SK-N-SH (cell line): ENCODE measurements around the gene PRICKLE2. TPM values are rescaled to one million over a fixed set of nuclear protein-coding genes. Genes with fewer than 3 reads are reported as not detected.

Experiments used
- CTCF ChIA-PET: fragments of 300-600, 350-600 bp; formaldehyde crosslinking; extraction: SDS; loops from one replicate; lab custom pipeline; 2021; lab: Yijun Ruan, JAX
- POLR2A ChIA-PET: fragments of 350-600 bp; sonication (Branson Sonifier 250); formaldehyde crosslinking; extraction: SDS; loops from one replicate; lab custom pipeline; 2020; ENCODE audit warnings: antibody characterized with exemption, inconsistent platforms; lab: Yijun Ruan, JAX
- DNase-seq: peaks from one replicate; pipeline ENCODE4 v3.0.0; 2012
- H2AFZ ChIP-seq: fragments of 200-600 bp; sonication (generic); 2 replicates; pipeline ENCODE4 v1.8.1; 2016; ENCODE audit warnings: antibody characterized with exemption, mild to moderate bottlenecking, low read depth
- H3F3A ChIP-seq: fragments of 200-600 bp; sonication (generic); replicated peaks from 2 replicates; pipeline ENCODE3; 2016; ENCODE audit warnings: antibody characterized with exemption, mild to moderate bottlenecking; ENCODE audit not compliant: insufficient read depth
- H3K27ac ChIP-seq, 2 experiments: fragments of 200-500 bp in 1 of 2; fragments of 200-600 bp in 1 of 2; sonication (Bioruptor generic) in 1 of 2; sonication (generic), shearing (Covaris generic) in 1 of 2; 2 replicates each; pipeline versions ENCODE4 v1.5.1 to v1.6.1; 2014 to 2016; ENCODE audit warnings: low read depth in 2 of 2, inconsistent platforms in 1 of 2, low read length in 1 of 2, mild to moderate bottlenecking in 1 of 2, mixed read lengths in 1 of 2
- H3K27me3 ChIP-seq: fragments of 200-600 bp; sonication (generic), shearing (Covaris generic); 2 replicates; pipeline ENCODE4 v1.6.1; 2016; ENCODE audit warnings: mixed run types; ENCODE audit not compliant: insufficient read depth
- H3K36me3 ChIP-seq, 2 experiments: fragments of 200-500 bp in 1 of 2; fragments of 200-600 bp in 1 of 2; sonication (Bioruptor generic) in 1 of 2; sonication (generic) in 1 of 2; replicated peaks in 1 of 2; 2 replicates each; pipeline versions ENCODE3 to v1.5.1; 2014 to 2016; ENCODE audit warnings: low read length in 1 of 2, mild to moderate bottlenecking in 1 of 2; ENCODE audit not compliant: insufficient read depth in 2 of 2, control insufficient read depth in 1 of 2
- H3K4me1 ChIP-seq, 2 experiments: fragments of 200-500 bp in 1 of 2; fragments of 200-600 bp in 1 of 2; sonication (Bioruptor generic) in 1 of 2; sonication (generic), shearing (Covaris generic) in 1 of 2; 2 replicates each; pipeline versions ENCODE4 v1.5.1 to v1.6.1; 2014 to 2016; ENCODE audit warnings: low read depth in 1 of 2, low read length in 1 of 2, mixed run types in 1 of 2; ENCODE audit not compliant: insufficient read depth in 2 of 2, control insufficient read depth in 1 of 2
- H3K4me2 ChIP-seq: fragments of 200-600 bp; sonication (generic), shearing (Covaris generic); 2 replicates; pipeline ENCODE4 v1.6.1; 2017; ENCODE audit warnings: mixed run types
- H3K4me3 ChIP-seq, 2 experiments: fragments of 200-500 bp in 1 of 2; fragments of 200-600 bp in 1 of 2; sonication (Bioruptor generic) in 1 of 2; sonication (generic), shearing (Covaris generic) in 1 of 2; 2 replicates each; pipeline versions ENCODE4 v1.5.1 to v1.8.1; 2014 to 2016; ENCODE audit warnings: low read depth in 2 of 2, inconsistent platforms in 1 of 2, low read length in 1 of 2, mild to moderate bottlenecking in 1 of 2, mixed read lengths in 1 of 2, moderate library complexity in 1 of 2
- H3K79me2 ChIP-seq: fragments of 200-600 bp; sonication (generic); 2 replicates; pipeline ENCODE4 v1.8.1; 2017; ENCODE audit warnings: mild to moderate bottlenecking; ENCODE audit not compliant: insufficient read depth
- H3K9ac ChIP-seq: fragments of 200-600 bp; sonication (generic); 2 replicates; pipeline ENCODE4 v1.6.1; 2017; ENCODE audit warnings: mixed run types
- H3K9me2 ChIP-seq: fragments of 200-600 bp; sonication (generic); 2 replicates; pipeline ENCODE4 v1.6.1; 2017; ENCODE audit warnings: mixed run types
- H3K9me3 ChIP-seq: fragments of 200-600 bp; sonication (generic); 2 replicates; pipeline ENCODE4 v1.6.1; 2017; ENCODE audit warnings: mixed run types, mild to moderate bottlenecking, moderate library complexity
- H4K20me1 ChIP-seq: fragments of 200-600 bp; sonication (generic); 2 replicates; pipeline ENCODE4 v1.6.1; 2017; ENCODE audit warnings: mild to moderate bottlenecking, mixed run types; ENCODE audit not compliant: insufficient read depth
- CTCF ChIP-seq: fragments of 200-600 bp; sonication (generic); IDR thresholded peaks from 2 replicates; pipeline ENCODE4 v1.6.1; 2017; ENCODE audit warnings: antibody characterized with exemption, mild to moderate bottlenecking, moderate library complexity
- ELF1 ChIP-seq: IDR thresholded peaks from 2 replicates; pipeline ENCODE4 v1.4.0; 2012
- EZH2phosphoT487 ChIP-seq: fragments of 200-600 bp; sonication (generic); IDR thresholded peaks from 2 replicates; pipeline ENCODE4 v1.6.1; 2017; ENCODE audit warnings: low read depth, mixed run types, mild to moderate bottlenecking, antibody characterized with exemption, moderate library complexity, borderline replicate concordance
- FOSL2 ChIP-seq: IDR thresholded peaks from 2 replicates; pipeline ENCODE4 v1.4.0; 2012; ENCODE audit warnings: low read depth, mild to moderate bottlenecking, moderate library complexity, borderline replicate concordance
- FOXJ3 ChIP-seq: sonication (generic); formaldehyde crosslinking; IDR thresholded peaks from 2 replicates; pipeline ENCODE4 v1.5.1; 2020; ENCODE audit warnings: mild to moderate bottlenecking, missing genetic modification reagents
- FOXM1 ChIP-seq: IDR thresholded peaks from 2 replicates; pipeline ENCODE4 v1.4.0; 2012; ENCODE audit warnings: low read depth, mild to moderate bottlenecking
- GATA2 ChIP-seq: sonication (generic); formaldehyde crosslinking; IDR thresholded peaks from 2 replicates; pipeline ENCODE4 v1.5.0; 2020; ENCODE audit warnings: mild to moderate bottlenecking, missing genetic modification reagents
- IRF3 ChIP-seq: fragments of 150-350 bp; IDR thresholded peaks from 2 replicates; pipeline ENCODE4 v1.6.1; 2016; ENCODE audit warnings: mild to moderate bottlenecking, low read depth, low read length
- JUND ChIP-seq: IDR thresholded peaks from 2 replicates; pipeline ENCODE4 v1.4.0; 2012
- NFIC ChIP-seq: IDR thresholded peaks from 2 replicates; pipeline ENCODE4 v1.4.0; 2012; ENCODE audit warnings: borderline replicate concordance
- RAD21 ChIP-seq: IDR thresholded peaks from 2 replicates; pipeline ENCODE4 v1.6.1; 2012; ENCODE audit warnings: mild to moderate bottlenecking, low read length
- SIN3A ChIP-seq: IDR thresholded peaks from 2 replicates; pipeline ENCODE4 v1.6.1; 2012; ENCODE audit warnings: low read depth, mild to moderate bottlenecking, low read length, moderate library complexity, borderline replicate concordance
- SMC3 ChIP-seq: IDR thresholded peaks from 2 replicates; pipeline ENCODE4 v1.6.1; 2012; ENCODE audit warnings: low read depth, low read length, improper control_type of control experiment
- TAF1 ChIP-seq: IDR thresholded peaks from 2 replicates; pipeline ENCODE4 v1.6.1; 2012; ENCODE audit warnings: low read depth, mild to moderate bottlenecking, low read length, moderate library complexity, borderline replicate concordance
- USF1 ChIP-seq: IDR thresholded peaks from 2 replicates; pipeline ENCODE4 v1.4.0; 2012; ENCODE audit warnings: low read depth, borderline replicate concordance
- WGBS: methylation state at CpG from one replicate; pipeline ENCODE4 v1.1.6; 2017; ENCODE audit warnings: low lambda C conversion rate; 5-methylcytosine and 5-hydroxymethylcytosine counted together
- polyA plus RNA-seq, 3 experiments: library from polyadenylated mRNA; depleted of rRNA; stranded (reverse); fragments of >200 nt; gene quantifications; 2 replicates each; pipeline ENCODE4 v1.2.3, GENCODE V29; 2012
- TF ChIP-seq, protein P1 (sequence below): IDR thresholded peaks from 2 replicates; pipeline ENCODE4 v1.4.0; 2012; ENCODE audit warnings: low read depth

PRICKLE2 gene
- polyA plus RNA-seq, 1 of the 3 experiments (the other 2 are of a cell fraction): 0.67 TPM

DNA sequence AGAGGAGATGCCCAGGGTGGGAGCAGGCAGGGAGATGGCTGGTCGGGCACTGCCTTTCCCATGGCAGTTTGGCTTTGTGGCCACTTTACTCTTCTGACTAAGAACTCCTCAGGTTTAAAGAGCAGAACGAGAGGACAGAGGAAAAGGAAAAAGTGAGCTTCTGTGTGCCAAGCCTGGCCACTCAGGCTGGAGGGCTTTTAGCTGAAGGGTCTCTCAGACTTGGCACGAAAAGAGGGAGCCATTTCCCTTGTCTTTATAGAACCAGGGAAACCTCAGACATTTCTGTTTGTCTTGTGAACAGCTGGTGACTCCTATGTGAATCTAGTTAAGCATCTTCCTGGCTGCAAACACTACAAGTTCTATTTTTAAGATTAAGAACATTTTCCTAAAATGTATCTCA lies 178.7 kb downstream of the PRICKLE2 start:
- Histone ChIP-seq H3K27me3 (no peaks in the 10 kb centered on the region), H3K79me2 (no peaks in the 10 kb centered on the region), H3K4me3 (no peak overlapping the region), H3K9ac (no peak overlapping the region), H4K20me1 (no peaks in the 10 kb centered on the region), H3K27ac (no peak overlapping the region), H3K9me3 (no peaks in the 10 kb centered on the region), H3K4me1 (no peaks in the 10 kb centered on the region), H2AFZ (no peak overlapping the region), H3K4me2 (no peak overlapping the region), H3F3A (no peaks in the 10 kb centered on the region), H3K36me3 (no peaks in the 10 kb centered on the region), H3K9me2 (no peaks in the 10 kb centered on the region)
- ChIA-PET CTCF (interaction anchor here (0.7 kb wide), 1 partner anchor 16 kb away, joined by 3 read pairs; no protein-coding TSS in a partner anchor), POLR2A (no interaction called here)
- TF ChIP-seq ELF1: no peak
- no peak for TF ChIP-seq FOSL2
- TF ChIP-seq IRF3: no peak
- TF ChIP-seq USF1: no peak
- no peak for TF ChIP-seq EZH2phosphoT487
- no peak for TF ChIP-seq TAF1
- TF ChIP-seq FOXJ3 (CRISPR knock-in tag): no peak
- TF ChIP-seq, protein P1, sequence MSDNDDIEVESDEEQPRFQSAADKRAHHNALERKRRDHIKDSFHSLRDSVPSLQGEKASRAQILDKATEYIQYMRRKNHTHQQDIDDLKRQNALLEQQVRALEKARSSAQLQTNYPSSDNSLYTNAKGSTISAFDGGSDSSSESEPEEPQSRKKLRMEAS: no peak
- TF ChIP-seq SMC3: no peak
- TF ChIP-seq FOXM1: no peak
- no peak for TF ChIP-seq JUND
- no peak for TF ChIP-seq CTCF
- TF ChIP-seq SIN3A: no peak
- TF ChIP-seq GATA2 (CRISPR knock-in tag): no peak
- TF ChIP-seq RAD21: no peak
- TF ChIP-seq NFIC: no peak
- WGBS: 92% methylated on average over 3 of the region's 3 CpGs
- DNase-seq: no peak
